A549 (cell line): Measurements from ENCODE around the gene DNAJC18. TPM values are rescaled to one million over a fixed set of nuclear protein-coding genes. Genes with fewer than 3 reads are reported as not detected.

Source experiments
- ATAC-seq, 2 experiments: fragments of 200-7000 bp in 1 of 2; fragments of >200 bp in 1 of 2; cut with Nextera tagmentation in 1 of 2; cut with Tn5 transposase in 1 of 2; 3 replicates each; pipeline versions ENCODE4 v1.8.0 to v1.9.1; 2018 to 2020; ENCODE audit warnings: mild to moderate bottlenecking in 1 of 2, moderate library complexity in 1 of 2
- CTCF ChIA-PET: fragments of 300-600 bp; sonication (Branson Sonifier 250); formaldehyde crosslinking; extraction: SDS; loops from one replicate; lab custom pipeline; 2021; ENCODE audit warnings: antibody characterized with exemption, inconsistent platforms; lab: Yijun Ruan, JAX
- POLR2A ChIA-PET: fragments of 350-600 bp; formaldehyde crosslinking; extraction: SDS; loops from one replicate; lab custom pipeline; 2021; ENCODE audit warnings: antibody characterized with exemption, inconsistent platforms; lab: Yijun Ruan, JAX
- DNase-seq, 2 experiments: peaks; one replicate each; pipeline versions ENCODE4 v3.0.0 to v3.0.0-alpha.2; 2011 to 2016; ENCODE audit warnings: low read depth in 1 of 2, low spot score in 1 of 2
- FAIRE-seq: peaks from 2 replicates; lab custom pipeline; 2011; peaks lifted over from hg19 to GRCh38; lab: Jason Lieb, UNC
- H3K27ac ChIP-seq, 2 experiments: fragments of >200 bp; sonication (Bioruptor Twin); formaldehyde crosslinking; 3 replicates each; pipeline ENCODE4 v1.5.1; 2016 to 2017
- H3K4me1 ChIP-seq: fragments of >200 bp; sonication (Bioruptor Twin); formaldehyde crosslinking; 3 replicates; pipeline ENCODE4 v1.6.1; 2016
- H3K4me2 ChIP-seq: fragments of >200 bp; sonication (Bioruptor Twin); formaldehyde crosslinking; 3 replicates; pipeline ENCODE4 v1.6.1; 2016
- H3K4me3 ChIP-seq: fragments of >200 bp; sonication (Bioruptor Twin); formaldehyde crosslinking; 3 replicates; pipeline ENCODE4 v1.5.1; 2016
- H3K9me3 ChIP-seq: fragments of >200 bp; sonication (Bioruptor Twin); formaldehyde crosslinking; 3 replicates; pipeline ENCODE4 v1.6.1; 2016
- BHLHE40 ChIP-seq: IDR thresholded peaks from 2 replicates; pipeline ENCODE4 v1.6.1; 2012; ENCODE audit warnings: low read depth, low read length, inconsistent platforms
- CEBPB ChIP-seq, 2 experiments: fragments of >200 bp in 1 of 2; sonication (Bioruptor Twin) in 1 of 2; formaldehyde crosslinking in 1 of 2; IDR thresholded peaks; 2 replicates each; pipeline ENCODE4 v1.6.1; 2012 to 2016
- ESRRA ChIP-seq: fragments of 150-350 bp; IDR thresholded peaks from 2 replicates; pipeline ENCODE4 v1.6.1; 2014; ENCODE audit warnings: mild to moderate bottlenecking, low read length, borderline replicate concordance
- FOXS1 ChIP-seq: fragments of 250-450 bp; sonication (Bioruptor Pico); IDR thresholded peaks from 2 replicates; pipeline ENCODE4 v1.5.0; 2020; ENCODE audit warnings: mild to moderate bottlenecking, moderate library complexity
- HOXB5 ChIP-seq: fragments of 250-450 bp; sonication (Bioruptor Pico); IDR thresholded peaks from 2 replicates; pipeline ENCODE4 v1.5.0; 2020; ENCODE audit warnings: mild to moderate bottlenecking, moderate library complexity
- POLR2AphosphoS2 ChIP-seq: conservative IDR thresholded peaks from 2 replicates; pipeline ENCODE4 v1.6.1; 2012; ENCODE audit warnings: low read length, improper control_type of control experiment, inconsistent platforms
- RCOR1 ChIP-seq: fragments of 150-350 bp; IDR thresholded peaks from 2 replicates; pipeline ENCODE4 v1.6.1; 2014; ENCODE audit warnings: antibody characterized with exemption, low read length, low read depth
- RNF2 ChIP-seq: fragments of 200-600 bp; sonication (generic); IDR thresholded peaks from 2 replicates; pipeline ENCODE4 v1.6.1; 2016; ENCODE audit warnings: low read depth, mild to moderate bottlenecking, antibody characterized with exemption, moderate library complexity, borderline replicate concordance
- SMC3 ChIP-seq: fragments of >200 bp; sonication (Bioruptor Twin); formaldehyde crosslinking; IDR thresholded peaks from 3 replicates; pipeline ENCODE4 v1.6.1; 2018; ENCODE audit warnings: inconsistent platforms
- ZNF302 ChIP-seq: fragments of 250-450 bp; sonication (Bioruptor Pico); IDR thresholded peaks from 2 replicates; pipeline ENCODE4 v1.9.0; 2021; ENCODE audit warnings: inconsistent platforms, mild to moderate bottlenecking, moderate library complexity
- WGBS: methylation state at CpG from one replicate; pipeline ENCODE4 v1.1.6; 2017; ENCODE audit errors: missing lambda C conversion rate; 5-methylcytosine and 5-hydroxymethylcytosine counted together
- polyA plus RNA-seq, 4 experiments: library from polyadenylated mRNA; depleted of rRNA in 3 of 4; stranded (reverse); fragments of >200 nt; fragmentation: RNase III in 1 of 4; extraction: RNeasy Plus Mini Kit Qiagen cat#74134 plus additional on column Dnase treatment in 1 of 4; gene quantifications; 2 replicates in 3 of 4; 3 replicates in 1 of 4; pipeline ENCODE4 v1.2.3, GENCODE V29; 2011 to 2017
- TF ChIP-seq, protein P1 (sequence below): fragments of >200 bp; sonication (Bioruptor Twin); formaldehyde crosslinking; IDR thresholded peaks from 3 replicates; pipeline ENCODE4 v1.5.1; 2016
- TF ChIP-seq, protein P2 (sequence below): fragments of >200 bp; sonication (Bioruptor Twin); formaldehyde crosslinking; IDR thresholded peaks from 2 replicates; pipeline ENCODE4 v1.6.1; 2016
- TF ChIP-seq, protein P3 (sequence below): fragments of 250-450 bp; sonication (Bioruptor Pico); IDR thresholded peaks from 2 replicates; pipeline ENCODE4 v1.5.0; 2020; ENCODE audit warnings: low read depth, mild to moderate bottlenecking, moderate library complexity
- TF ChIP-seq, protein P4 (sequence below): IDR thresholded peaks from 2 replicates; pipeline ENCODE4 v1.6.1; 2012
- TF ChIP-seq, protein P5 (sequence below): fragments of 250-450 bp; sonication (Bioruptor Pico); IDR thresholded peaks from 2 replicates; pipeline ENCODE4 v1.5.0; 2021; ENCODE audit warnings: mild to moderate bottlenecking, moderate library complexity, borderline replicate concordance

DNAJC18 gene
- polyA plus RNA-seq, 2 of the 4 experiments (the other 2 are of a cell fraction), result 5.3 TPM

DNA sequence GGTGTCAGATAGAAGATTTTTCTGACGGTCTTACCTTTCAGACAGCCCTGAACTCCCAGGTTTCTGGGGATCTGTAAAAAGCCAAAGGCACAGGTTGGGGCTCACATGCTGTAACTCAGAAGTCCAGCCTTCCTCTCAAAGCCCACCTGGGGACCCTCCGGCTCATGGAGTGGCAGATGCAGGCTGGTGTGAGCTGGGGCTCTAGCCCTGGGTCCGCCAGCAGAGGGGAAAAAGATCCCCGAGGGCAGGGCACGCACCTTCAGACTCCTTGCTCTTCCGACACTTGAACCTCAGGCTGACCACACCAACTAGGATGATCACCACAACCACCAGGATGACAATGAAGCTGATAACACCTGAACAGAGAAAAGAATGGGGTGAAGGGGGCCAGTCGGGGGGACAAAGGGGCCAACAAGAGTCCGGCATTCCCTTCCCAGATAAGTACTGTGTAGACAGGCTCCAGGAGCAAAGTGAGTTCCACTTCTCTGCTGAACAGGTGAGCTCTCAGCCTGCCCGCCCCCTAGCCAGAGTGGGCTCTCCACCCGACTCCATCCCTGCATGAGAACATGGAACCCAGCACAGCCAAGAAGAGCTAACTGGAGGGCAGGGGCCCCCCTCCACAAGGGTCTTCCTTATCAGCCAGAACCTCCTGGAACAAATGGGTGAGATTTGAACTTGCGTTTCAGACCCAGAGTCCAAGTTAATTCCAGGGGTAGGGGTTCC is 15.4 kb upstream of the DNAJC18 start:
- DNase-seq (no peak), ATAC-seq (peak; percentile 26 to 47; a peak in 4 of 6 replicates), FAIRE-seq (no peak)
- CTCF ChIA-PET, result no interaction called here
- Histone ChIP-seq H3K4me1 (no peaks in the 10 kb centered on the region), H3K9me3 (no peaks in the 10 kb centered on the region), H3K4me2 (no peak overlapping the region), H3K4me3 (no peak overlapping the region), H3K27ac (no peak overlapping the region)
- POLR2A ChIA-PET, result no interaction called here
- TF ChIP-seq CEBPB (IDR thresholded peaks at IDR 0.05) (no peak), SMC3 (no peak)
- WGBS, result 67% methylated on average over 11 of the region's 11 CpGs

DNA sequence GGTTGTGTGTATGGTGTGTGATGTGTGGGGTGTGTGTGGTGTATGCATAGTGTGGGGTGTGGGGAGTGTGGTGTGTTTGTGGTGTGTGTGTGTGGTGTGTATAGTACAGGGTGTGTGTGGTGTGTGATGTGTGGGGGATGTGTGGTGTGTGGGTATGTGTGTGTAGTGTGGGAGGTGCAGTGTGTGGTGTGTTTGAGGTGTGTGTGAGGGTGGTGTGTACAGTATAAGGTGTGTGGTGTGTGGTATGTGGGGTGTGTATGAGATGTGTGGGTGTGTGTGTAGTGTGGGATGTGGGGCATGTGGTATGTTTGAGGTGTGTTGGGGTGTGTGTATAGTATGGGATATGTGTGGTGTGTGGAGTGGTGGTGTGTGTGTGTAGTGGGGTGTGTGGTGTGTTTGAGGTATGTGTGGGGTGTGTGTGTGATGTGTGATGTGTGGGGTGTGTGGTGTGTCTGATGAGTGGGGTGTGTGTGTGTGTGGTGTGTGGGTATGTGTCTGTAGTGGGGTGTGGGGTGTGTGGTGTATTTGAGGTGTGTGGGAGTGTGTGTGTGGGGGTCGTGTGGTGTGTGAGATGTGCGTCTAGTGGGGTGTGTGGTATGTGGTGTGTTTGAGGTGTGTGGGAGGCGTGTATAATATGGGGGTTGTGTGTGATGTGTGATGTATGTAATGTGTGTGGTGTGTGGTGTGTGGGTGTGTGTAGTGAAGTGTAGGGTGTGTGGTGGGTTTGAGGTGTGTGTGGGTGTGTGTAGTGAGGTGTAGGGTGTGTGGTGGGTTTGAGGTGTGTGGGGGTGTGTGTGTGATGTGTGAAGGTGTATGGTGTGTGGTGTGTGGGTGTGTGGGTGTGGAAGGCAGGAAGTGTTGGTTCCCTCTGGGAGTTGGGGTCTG is 14.6 kb upstream of the DNAJC18 start:
- ChIA-PET POLR2A (no interaction called here), CTCF (no interaction called here)
- H3K4me2 ChIP-seq, result no peak overlapping the region
- ATAC-seq (no peak), DNase-seq (no peak), FAIRE-seq (no peak)
- H3K27ac ChIP-seq, result no peak overlapping the region
- TF ChIP-seq, protein P1, sequence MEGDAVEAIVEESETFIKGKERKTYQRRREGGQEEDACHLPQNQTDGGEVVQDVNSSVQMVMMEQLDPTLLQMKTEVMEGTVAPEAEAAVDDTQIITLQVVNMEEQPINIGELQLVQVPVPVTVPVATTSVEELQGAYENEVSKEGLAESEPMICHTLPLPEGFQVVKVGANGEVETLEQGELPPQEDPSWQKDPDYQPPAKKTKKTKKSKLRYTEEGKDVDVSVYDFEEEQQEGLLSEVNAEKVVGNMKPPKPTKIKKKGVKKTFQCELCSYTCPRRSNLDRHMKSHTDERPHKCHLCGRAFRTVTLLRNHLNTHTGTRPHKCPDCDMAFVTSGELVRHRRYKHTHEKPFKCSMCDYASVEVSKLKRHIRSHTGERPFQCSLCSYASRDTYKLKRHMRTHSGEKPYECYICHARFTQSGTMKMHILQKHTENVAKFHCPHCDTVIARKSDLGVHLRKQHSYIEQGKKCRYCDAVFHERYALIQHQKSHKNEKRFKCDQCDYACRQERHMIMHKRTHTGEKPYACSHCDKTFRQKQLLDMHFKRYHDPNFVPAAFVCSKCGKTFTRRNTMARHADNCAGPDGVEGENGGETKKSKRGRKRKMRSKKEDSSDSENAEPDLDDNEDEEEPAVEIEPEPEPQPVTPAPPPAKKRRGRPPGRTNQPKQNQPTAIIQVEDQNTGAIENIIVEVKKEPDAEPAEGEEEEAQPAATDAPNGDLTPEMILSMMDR, result no peak
- TF ChIP-seq RNF2 (no peak), BHLHE40 (no peak), ESRRA (no peak), SMC3 (no peak), POLR2AphosphoS2 (no peak), ZNF302 (no peak), HOXB5 (CRISPR knock-in tag) (no peak), FOXS1 (CRISPR knock-in tag) (no peak), RCOR1 (no peak)
- TF ChIP-seq, protein P2, sequence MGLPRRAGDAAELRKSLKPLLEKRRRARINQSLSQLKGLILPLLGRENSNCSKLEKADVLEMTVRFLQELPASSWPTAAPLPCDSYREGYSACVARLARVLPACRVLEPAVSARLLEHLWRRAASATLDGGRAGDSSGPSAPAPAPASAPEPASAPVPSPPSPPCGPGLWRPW, result no peak
- TF ChIP-seq, protein P3, sequence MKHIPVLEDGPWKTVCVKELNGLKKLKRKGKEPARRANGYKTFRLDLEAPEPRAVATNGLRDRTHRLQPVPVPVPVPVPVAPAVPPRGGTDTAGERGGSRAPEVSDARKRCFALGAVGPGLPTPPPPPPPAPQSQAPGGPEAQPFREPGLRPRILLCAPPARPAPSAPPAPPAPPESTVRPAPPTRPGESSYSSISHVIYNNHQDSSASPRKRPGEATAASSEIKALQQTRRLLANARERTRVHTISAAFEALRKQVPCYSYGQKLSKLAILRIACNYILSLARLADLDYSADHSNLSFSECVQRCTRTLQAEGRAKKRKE, result no peak
- TF ChIP-seq, protein P4, sequence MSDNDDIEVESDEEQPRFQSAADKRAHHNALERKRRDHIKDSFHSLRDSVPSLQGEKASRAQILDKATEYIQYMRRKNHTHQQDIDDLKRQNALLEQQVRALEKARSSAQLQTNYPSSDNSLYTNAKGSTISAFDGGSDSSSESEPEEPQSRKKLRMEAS, result no peak
- TF ChIP-seq, protein P5, sequence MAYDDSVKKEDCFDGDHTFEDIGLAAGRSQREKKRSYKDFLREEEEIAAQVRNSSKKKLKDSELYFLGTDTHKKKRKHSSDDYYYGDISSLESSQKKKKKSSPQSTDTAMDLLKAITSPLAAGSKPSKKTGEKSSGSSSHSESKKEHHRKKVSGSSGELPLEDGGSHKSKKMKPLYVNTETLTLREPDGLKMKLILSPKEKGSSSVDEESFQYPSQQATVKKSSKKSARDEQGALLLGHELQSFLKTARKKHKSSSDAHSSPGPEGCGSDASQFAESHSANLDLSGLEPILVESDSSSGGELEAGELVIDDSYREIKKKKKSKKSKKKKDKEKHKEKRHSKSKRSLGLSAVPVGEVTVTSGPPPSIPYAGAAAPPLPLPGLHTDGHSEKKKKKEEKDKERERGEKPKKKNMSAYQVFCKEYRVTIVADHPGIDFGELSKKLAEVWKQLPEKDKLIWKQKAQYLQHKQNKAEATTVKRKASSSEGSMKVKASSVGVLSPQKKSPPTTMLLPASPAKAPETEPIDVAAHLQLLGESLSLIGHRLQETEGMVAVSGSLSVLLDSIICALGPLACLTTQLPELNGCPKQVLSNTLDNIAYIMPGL (CRISPR knock-in tag), result no peak
- no peak overlapping the region for H3K4me3 ChIP-seq
- no peaks in the 10 kb centered on the region for H3K9me3 ChIP-seq
- WGBS, result 55% methylated on average over 3 of the region's 3 CpGs
- H3K4me1 ChIP-seq, result no peaks in the 10 kb centered on the region
